DMS53 treated with DMSO at 0.1 percent for 48 hours (cell line): ENCODE results near the gene IFT80.
"Not testable (repeated sequence)": the region's sequence is repeated elsewhere in the genome, so short reads cannot be mapped to it uniquely, and the experiment has no call there.

ENCODE experiments used
- DNase-seq: peaks from one replicate; lab custom pipeline; 2025; ENCODE audit not compliant: unreplicated experiment; lab: John Stamatoyannopoulos, UW

Gene IFT80

GRCh38 chr3:160369784-160370183, 29.2 kb downstream of the IFT80 start:
- no peak for DNase-seq

GRCh38 chr3:160368804-160369203, 30.2 kb downstream of the IFT80 start:
- DNase-seq = no peak

DNA sequence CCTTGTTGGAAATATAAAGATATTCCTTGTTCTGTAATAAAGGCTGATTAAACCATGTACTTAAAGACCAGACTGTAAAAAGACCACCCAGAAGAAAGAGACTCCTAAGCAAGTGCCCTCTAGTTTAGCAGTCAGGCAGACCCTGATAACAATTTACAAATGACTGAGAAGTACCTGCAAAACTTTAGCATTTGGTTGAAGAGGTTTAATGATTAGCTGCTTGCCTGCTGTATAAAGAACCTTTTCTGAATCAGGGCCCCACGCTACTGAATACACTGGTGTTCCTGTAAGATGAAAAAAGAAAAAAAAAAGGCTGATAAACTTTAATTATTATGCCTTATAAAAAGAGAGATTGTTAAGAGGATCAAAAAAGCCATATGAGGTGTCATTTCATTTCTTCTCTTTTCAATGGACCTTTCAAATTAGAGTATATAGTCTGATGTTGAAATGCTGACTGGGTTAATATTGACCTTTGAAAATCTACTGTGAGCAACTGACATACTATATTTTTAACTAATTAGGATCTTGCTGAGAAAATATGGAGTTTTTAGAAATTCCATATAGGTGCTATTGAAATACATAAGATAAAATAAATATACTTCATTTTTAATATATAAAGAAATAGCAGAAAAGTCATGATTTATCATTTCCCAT, 33.0 kb downstream of the IFT80 start:
- DNase-seq = no peak

- not testable (repeated sequence) for DNase-seq
Measured at GRCh38 chr3:160362896-160363295, 36.1 kb downstream of the IFT80 start.

- DNase-seq = no peak
Measured at GRCh38 chr3:160355826-160356225, 43.2 kb downstream of the IFT80 start.

DNA sequence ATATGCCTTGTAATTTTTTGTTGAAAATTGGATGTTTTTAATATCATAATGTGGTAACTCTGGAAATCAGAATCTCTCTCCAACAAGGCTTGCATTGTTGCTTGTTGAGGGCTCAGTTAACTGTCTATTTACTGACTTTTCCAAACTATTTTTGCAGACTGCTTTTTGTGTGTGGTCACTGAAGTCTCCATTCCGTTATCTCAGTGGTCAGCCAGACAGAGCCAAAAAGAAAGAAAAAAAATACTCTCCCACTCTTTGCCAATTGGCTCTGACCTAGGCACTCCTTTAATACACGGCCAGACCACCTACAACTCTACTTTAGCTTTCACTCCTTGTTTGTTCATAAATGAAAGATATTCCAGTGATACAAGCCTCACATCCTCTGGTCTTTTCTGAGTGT, 52.5 kb downstream of the IFT80 start:
- no peak for DNase-seq

DNA sequence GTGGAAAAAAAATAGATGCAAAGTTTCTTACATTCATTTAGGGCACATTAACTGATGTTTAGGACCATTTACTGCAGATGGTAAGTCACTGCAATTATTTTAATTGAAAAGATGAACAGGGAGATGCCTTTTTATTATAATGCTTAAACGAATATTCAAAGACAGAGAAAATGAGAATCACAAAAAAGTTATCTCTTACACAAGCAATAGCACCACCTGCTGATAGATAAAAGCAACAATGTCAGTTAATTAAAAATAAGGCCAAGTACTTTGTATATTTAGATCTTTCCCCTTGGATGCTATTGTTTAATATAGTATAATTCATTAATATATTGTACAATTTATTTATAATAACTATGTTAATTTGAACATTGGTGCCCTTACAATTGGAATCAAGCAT, 55.9 kb downstream of the IFT80 start:
- DNase-seq = peak; percentile 12

DNA sequence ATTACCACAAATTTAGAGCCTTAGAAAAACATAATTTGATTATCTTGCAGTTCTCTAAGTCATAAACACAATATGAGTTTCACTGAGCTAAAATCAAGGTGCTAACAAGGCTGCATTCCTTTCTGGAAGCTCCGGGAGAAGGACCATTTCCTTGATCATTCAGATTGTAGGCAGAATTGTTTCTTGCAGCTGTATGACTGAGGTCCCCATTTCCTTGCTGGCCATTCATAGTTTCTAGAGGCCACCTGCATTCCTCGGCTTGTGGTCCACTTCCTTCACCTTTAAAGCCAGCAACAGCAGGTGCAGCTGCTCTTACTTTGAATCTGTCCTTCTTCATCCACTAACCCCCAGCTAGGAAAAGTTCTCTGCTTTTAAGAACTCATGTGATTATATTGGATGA, 58.7 kb downstream of the IFT80 start:
- DNase-seq = no peak

DNA sequence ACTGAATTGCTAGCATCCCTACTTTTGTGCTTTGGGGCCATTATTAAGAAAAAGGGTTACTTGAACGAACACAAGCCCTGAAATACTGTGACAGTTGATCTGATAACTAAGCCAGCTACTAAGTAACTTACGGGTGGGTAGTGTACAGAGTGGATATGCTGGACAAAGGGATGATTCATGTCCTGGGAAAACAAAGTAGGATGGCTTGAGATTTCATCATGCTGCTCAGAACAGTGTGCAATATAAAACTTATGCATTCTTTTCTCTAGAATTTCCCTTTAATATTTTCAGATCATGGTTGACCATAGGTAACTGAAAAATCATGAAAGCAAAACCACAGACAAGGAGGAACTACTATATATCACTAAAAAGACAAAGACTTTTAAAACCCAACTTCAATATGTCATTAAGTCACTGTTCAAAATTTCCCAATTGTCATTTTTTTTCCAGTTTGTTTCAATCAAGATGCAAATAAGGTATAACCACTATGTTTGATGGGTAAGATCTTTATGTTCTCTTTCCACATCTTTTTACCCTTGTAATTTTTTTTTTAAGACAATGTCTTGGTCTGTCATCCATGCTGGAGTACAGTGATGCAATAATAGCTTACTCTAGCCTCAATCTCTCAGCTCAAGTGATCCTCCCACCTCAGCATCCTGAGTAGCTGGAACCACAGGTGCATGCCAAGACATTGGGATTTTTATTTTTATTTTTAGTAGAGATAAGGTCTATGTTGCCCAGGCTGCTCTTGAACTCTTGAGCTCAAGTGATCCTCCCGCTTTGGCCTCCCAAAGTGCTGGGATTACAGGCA, 67.7 kb downstream of the IFT80 start:
- peak; percentile 44 for DNase-seq

DNA sequence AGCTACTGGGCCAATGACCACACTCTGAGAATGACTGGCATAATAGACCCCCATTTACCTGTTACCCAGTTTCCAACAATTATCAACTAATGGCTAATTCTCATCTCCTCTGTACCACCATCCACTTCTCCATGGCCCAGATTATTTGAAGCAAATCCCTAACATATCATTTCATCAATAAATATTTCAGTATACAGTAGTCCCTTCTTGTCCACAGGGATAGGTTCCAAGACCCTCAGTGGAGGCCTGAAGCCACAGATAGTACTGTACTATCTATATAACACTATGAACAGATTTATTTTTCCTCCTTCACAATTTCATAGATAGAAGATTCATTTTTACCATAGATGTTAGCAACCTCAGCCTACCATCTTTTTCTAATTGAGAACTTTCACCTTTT, 68.3 kb downstream of the IFT80 start:
- no peak for DNase-seq

DNA sequence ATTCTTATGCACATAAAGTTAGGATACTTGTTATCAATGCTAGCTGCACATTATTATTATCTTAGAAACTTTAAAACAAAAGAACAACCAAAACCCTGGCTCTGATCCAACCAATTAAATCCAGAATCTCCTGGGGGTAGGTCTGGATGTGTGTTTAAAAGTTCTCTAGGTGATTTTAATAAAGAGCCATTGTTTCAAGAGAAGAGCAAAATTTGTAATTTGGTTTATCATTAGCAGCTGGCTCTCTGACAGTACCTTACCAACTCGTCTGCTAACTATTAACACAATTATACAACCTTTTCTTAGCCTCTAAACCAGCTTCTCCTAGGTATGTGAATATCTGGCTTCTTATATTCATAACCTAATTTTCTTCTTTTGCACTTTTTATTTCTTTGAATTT, 68.9 kb downstream of the IFT80 start:
- no peak for DNase-seq

DNA sequence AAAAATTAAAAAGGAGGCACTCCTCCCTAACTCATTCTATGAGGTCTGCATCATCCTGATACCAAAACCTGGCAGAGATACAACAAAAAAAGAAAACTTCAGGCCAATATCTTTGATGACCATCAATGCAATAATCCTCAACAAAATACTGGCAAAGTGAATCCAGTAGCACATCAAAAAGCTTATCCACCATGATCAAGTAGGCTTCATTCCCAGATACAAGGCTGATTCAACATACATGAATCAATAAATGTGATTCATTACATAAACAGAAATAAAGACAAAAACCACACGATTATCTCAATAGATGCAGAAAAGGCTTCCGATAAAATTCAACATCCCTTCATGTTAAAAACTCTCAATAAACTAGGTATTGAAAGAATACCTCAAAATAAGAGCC, 72.7 kb downstream of the IFT80 start:
- DNase-seq = not testable (repeated sequence)

GRCh38 chr3:160321821-160322220, 77.2 kb downstream of the IFT80 start:
- DNase-seq = not testable (repeated sequence)

DNA sequence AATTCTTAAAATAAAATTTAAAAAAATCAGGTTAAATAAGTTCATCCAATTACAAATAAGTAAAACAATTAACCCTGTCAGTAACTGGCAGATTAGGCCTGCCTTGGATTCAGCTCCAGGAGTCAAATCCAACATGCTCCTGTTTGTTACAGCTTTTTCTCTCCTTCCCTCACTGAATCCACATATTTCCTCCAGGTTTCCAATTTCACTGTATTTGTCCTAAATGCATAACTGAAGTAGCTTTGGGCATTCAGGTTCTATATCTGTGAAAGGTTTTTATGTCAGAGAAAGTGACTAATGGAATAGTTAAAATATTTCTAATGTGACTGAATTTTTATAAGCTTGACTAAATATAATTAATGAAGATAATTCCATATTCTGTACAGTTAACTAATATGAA, 79.7 kb downstream of the IFT80 start:
- no peak for DNase-seq

DNA sequence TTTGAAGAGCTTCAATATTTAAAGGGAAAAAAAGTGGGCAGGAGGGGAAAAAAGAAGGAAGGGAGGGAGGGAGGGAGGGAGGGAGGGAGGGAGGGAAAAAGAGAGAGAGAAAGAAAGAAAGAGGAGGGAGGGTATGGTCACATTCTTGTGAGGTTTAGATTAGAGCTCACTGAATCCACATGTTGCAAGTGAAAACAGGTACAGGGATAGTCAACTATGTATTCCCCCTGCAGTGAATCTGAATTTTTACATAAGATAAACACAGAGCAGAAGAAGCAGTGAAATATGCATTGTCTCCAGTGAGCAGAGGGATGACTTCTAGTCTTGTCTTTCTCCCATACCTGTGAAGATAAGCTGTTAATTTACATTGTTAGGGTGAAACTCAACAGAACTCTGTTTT, 84.0 kb downstream of the IFT80 start:
- DNase-seq = no peak

GRCh38 chr3:160312014-160312624, 86.9 kb downstream of the IFT80 start:
- no peak for DNase-seq

- no peak for DNase-seq
Measured at GRCh38 chr3:160302806-160303205, 96.2 kb downstream of the IFT80 start.

GRCh38 chr3:160296591-160296990, 102.4 kb downstream of the IFT80 start:
- DNase-seq = no peak

- no peak for DNase-seq
Measured at GRCh38 chr3:160291909-160292299, 107.1 kb downstream of the IFT80 start.

DNA sequence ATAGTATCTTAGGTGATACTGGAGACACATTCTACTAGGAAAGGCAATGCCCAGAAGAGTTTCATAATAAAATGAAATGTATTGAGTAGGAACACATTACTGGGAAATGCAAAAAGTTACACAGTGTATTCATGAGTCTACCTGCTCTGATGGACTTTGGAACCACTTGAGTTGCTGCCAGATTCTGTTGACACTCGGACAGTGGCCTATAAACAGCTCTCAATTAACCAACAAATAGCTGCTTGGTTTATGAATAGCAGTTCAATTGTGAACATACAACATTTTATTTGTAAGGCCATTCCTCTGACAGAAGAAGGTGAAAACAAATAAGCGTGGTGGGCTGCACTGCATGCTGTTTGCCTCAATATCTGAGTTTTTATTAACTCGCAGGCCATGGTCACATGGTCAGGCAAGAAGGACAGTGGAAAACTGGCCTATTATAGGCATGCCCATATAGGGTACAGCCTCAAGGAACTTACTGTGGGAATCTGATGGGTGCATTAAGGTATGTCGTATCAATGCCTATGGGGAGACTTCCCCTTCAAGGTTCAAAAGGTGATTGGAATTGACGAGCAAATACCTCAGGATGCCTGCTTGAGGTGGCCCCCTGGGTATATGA, 107.6 kb downstream of the IFT80 start:
- peak; percentile 46 for DNase-seq

- DNase-seq = no peak
Measured at GRCh38 chr3:160287666-160288065, 111.4 kb downstream of the IFT80 start.

- no peak for DNase-seq
Measured at GRCh38 chr3:160286231-160286630, 112.8 kb downstream of the IFT80 start.
